HCT116 (cell line): ENCODE results near the gene SBNO2. TPM values are rescaled to one million over a fixed set of nuclear protein-coding genes. Genes with fewer than 3 reads are reported as not detected.
A peak's percentile ranks its signal among the peaks of the same experiment; 100 is the strongest.

ENCODE experiments used
- ATAC-seq: fragments of 200-7000 bp; cut with Tn5 transposase; 2 replicates; pipeline ENCODE4 v1.9.1; 2020; ENCODE audit warnings: mild to moderate bottlenecking, moderate library complexity
- BruUV-seq: library from RNA; stranded (reverse); fragments of 400-500 nt; replicated peaks from 2 replicates; lab custom pipeline; 2021; lab: Mats Ljungman, UMichigan
- CTCF ChIA-PET: fragments of 300-600 bp; sonication (Branson Sonifier 250); formaldehyde crosslinking; loops from one replicate; lab custom pipeline; 2021; ENCODE audit warnings: antibody characterized with exemption; lab: Charles Lee
- POLR2A ChIA-PET: fragments of 300-600, 350-600 bp; sonication (Branson Sonifier 250); formaldehyde crosslinking; loops from one replicate; lab custom pipeline; 2021; ENCODE audit warnings: antibody characterized with exemption; lab: Charles Lee
- RAD21 ChIA-PET, 2 experiments: fragments of 300-600 bp; sonication (Branson Sonifier 250); formaldehyde crosslinking; loops; one replicate each; lab custom pipeline; 2023; ENCODE audit warnings: low total read pairs in 2 of 2; ENCODE audit not compliant: uncharacterized antibody in 2 of 2, unreplicated experiment in 2 of 2, low non-redundant PET in 1 of 2; lab: Charles Lee
- DNase-seq: peaks from one replicate; pipeline ENCODE4 v3.0.0-alpha.2; 2010; ENCODE audit warnings: low read depth, low spot score
- H2AFZ ChIP-seq: fragments of 200-600 bp; shearing (Covaris generic), sonication (generic); 2 replicates; pipeline ENCODE4 v1.6.1; 2017; ENCODE audit warnings: low read depth, mixed run types, mixed read lengths, antibody characterized with exemption, low read length; ENCODE audit not compliant: poor library complexity, severe bottlenecking
- H3K27ac ChIP-seq: 2 replicates; pipeline ENCODE4 v1.5.1; 2012; ENCODE audit warnings: low read depth, low read length
- H3K27me3 ChIP-seq: fragments of 200-600 bp; sonication (generic); 2 replicates; pipeline ENCODE4 v1.6.1; 2016; ENCODE audit warnings: mixed run types, low read length, mixed read lengths; ENCODE audit not compliant: insufficient read depth
- H3K36me3 ChIP-seq, 2 experiments: fragments of 200-500 bp in 1 of 2; fragments of 200-600 bp in 1 of 2; sonication (Bioruptor generic) in 1 of 2; sonication (generic) in 1 of 2; 2 replicates each; pipeline versions ENCODE4 v1.5.1 to v1.6.1; 2014 to 2016; ENCODE audit warnings: low read length in 2 of 2, inconsistent platforms in 1 of 2, mixed read lengths in 1 of 2, mixed run types in 1 of 2; ENCODE audit not compliant: insufficient read depth in 2 of 2, control insufficient read depth in 1 of 2
- H3K4me1 ChIP-seq, 2 experiments: fragments of 200-600 bp in 1 of 2; sonication (generic) in 1 of 2; 2 replicates each; pipeline versions ENCODE4 v1.5.1 to v1.6.1; 2012 to 2017; ENCODE audit warnings: low read length in 2 of 2, inconsistent platforms in 1 of 2, mild to moderate bottlenecking in 1 of 2, mixed read lengths in 1 of 2, mixed run types in 1 of 2, moderate library complexity in 1 of 2; ENCODE audit not compliant: insufficient read depth in 2 of 2, control insufficient read depth in 1 of 2
- H3K4me2 ChIP-seq: fragments of 200-600 bp; sonication (generic); 2 replicates; pipeline ENCODE4 v1.6.1; 2017; ENCODE audit warnings: mixed run types, low read length, mixed read lengths
- H3K4me3 ChIP-seq, 2 experiments: fragments of 200-600 bp in 1 of 2; sonication (generic) in 1 of 2; replicated peaks in 1 of 2; 2 replicates each; pipeline ENCODE4 v1.5.1; 2011 to 2016; ENCODE audit warnings: low read length in 2 of 2, control low read depth in 1 of 2, low read depth in 1 of 2, mild to moderate bottlenecking in 1 of 2, mixed read lengths in 1 of 2, mixed run types in 1 of 2
- H3K79me2 ChIP-seq: fragments of 200-600 bp; sonication (generic); 2 replicates; pipeline ENCODE4 v1.6.1; 2017; ENCODE audit warnings: mild to moderate bottlenecking, mixed run types, low read length, moderate library complexity, mixed read lengths; ENCODE audit not compliant: insufficient read depth
- H3K9ac ChIP-seq: fragments of 200-600 bp; sonication (generic); 2 replicates; pipeline ENCODE4 v1.6.1; 2016; ENCODE audit warnings: low read length, mixed read lengths
- H3K9me2 ChIP-seq: fragments of 200-600 bp; sonication (generic), shearing (Covaris generic); 2 replicates; pipeline ENCODE4 v1.6.1; 2017; ENCODE audit warnings: mixed run types, mild to moderate bottlenecking, moderate library complexity; ENCODE audit not compliant: insufficient read depth
- H3K9me3 ChIP-seq, 2 experiments: fragments of 200-500 bp in 1 of 2; fragments of 200-600 bp in 1 of 2; sonication (Bioruptor generic) in 1 of 2; sonication (generic) in 1 of 2; 2 replicates each; pipeline ENCODE4 v1.6.1; 2014 to 2017; ENCODE audit warnings: low read length in 2 of 2, mixed read lengths in 2 of 2, inconsistent platforms in 1 of 2, low read depth in 1 of 2, mild to moderate bottlenecking in 1 of 2, mixed run types in 1 of 2, moderate library complexity in 1 of 2; ENCODE audit not compliant: control insufficient read depth in 1 of 2, insufficient read depth in 1 of 2
- H4K20me1 ChIP-seq: fragments of 200-600 bp; sonication (generic), shearing (Covaris generic); 2 replicates; pipeline ENCODE4 v1.6.1; 2017; ENCODE audit warnings: mixed run types, mild to moderate bottlenecking, moderate library complexity; ENCODE audit not compliant: insufficient read depth
- CBX3 ChIP-seq: IDR thresholded peaks from 2 replicates; pipeline ENCODE4 v1.6.1; 2012; ENCODE audit warnings: low read depth
- EGR1 ChIP-seq: IDR thresholded peaks from 2 replicates; pipeline ENCODE4 v1.6.1; 2012; ENCODE audit warnings: low read depth
- EZH2 ChIP-seq: fragments of 200-600 bp; sonication (generic); IDR thresholded peaks from 2 replicates; pipeline ENCODE4 v1.6.1; 2017; ENCODE audit warnings: antibody characterized with exemption, mixed run types
- EZH2phosphoT487 ChIP-seq: fragments of 200-600 bp; IDR thresholded peaks from 2 replicates; pipeline ENCODE4 v1.6.1; 2018; ENCODE audit warnings: antibody characterized with exemption, borderline replicate concordance
- FOSL1 ChIP-seq: IDR thresholded peaks from 2 replicates; pipeline ENCODE4 v1.6.1; 2012; ENCODE audit warnings: low read depth
- JUND ChIP-seq: IDR thresholded peaks from 2 replicates; pipeline ENCODE4 v1.6.1; 2012
- POLR2AphosphoS5 ChIP-seq: IDR thresholded peaks from 2 replicates; pipeline ENCODE4 v1.6.1; 2011; ENCODE audit warnings: mild to moderate bottlenecking, low read depth, low read length, moderate library complexity
- SP1 ChIP-seq: IDR thresholded peaks from 2 replicates; pipeline ENCODE4 v1.6.1; 2012; ENCODE audit warnings: low read depth
- SRF ChIP-seq: IDR thresholded peaks from 2 replicates; pipeline ENCODE4 v1.6.1; 2012; ENCODE audit warnings: low read depth
- ZNF274 ChIP-seq: fragments of 200-500 bp; sonication (Bioruptor generic); IDR thresholded peaks from 2 replicates; pipeline ENCODE4 v1.6.1; 2014; ENCODE audit warnings: mild to moderate bottlenecking, low read depth, low read length, inconsistent platforms
- intact Hi-C: fragments of 100-400 bp; cut with micrococcal nuclease; formaldehyde crosslinking; loops from 2 replicates; pipeline ENCODE4 v1.10.0; 2022
- total RNA-seq: library from RNA; stranded (reverse); gene quantifications from one replicate; pipeline ENCODE4 v1.2.1, GENCODE V29; 2021; ENCODE audit not compliant: unreplicated experiment
- TF ChIP-seq, protein P1 (sequence below): IDR thresholded peaks from 2 replicates; pipeline ENCODE4 v1.6.1; 2012
- TF ChIP-seq, protein P2 (sequence below), 3 experiments: fragments of 200-600 bp in 1 of 3; sonication (generic) in 1 of 3; IDR thresholded peaks in 2 of 3; conservative IDR thresholded peaks in 1 of 3; 2 replicates each; pipeline ENCODE4 v1.5.1; 2012 to 2017; ENCODE audit warnings: low read depth in 2 of 3, low read length in 2 of 3, antibody characterized with exemption in 1 of 3, borderline replicate concordance in 1 of 3, control low read depth in 1 of 3, mild to moderate bottlenecking in 1 of 3, mixed read lengths in 1 of 3, mixed run types in 1 of 3, moderate library complexity in 1 of 3; ENCODE audit not compliant: insufficient read depth in 1 of 3

The SBNO2 gene
- total RNA-seq, 1 experiment from 2014 or later, result 66.4 TPM

DNA sequence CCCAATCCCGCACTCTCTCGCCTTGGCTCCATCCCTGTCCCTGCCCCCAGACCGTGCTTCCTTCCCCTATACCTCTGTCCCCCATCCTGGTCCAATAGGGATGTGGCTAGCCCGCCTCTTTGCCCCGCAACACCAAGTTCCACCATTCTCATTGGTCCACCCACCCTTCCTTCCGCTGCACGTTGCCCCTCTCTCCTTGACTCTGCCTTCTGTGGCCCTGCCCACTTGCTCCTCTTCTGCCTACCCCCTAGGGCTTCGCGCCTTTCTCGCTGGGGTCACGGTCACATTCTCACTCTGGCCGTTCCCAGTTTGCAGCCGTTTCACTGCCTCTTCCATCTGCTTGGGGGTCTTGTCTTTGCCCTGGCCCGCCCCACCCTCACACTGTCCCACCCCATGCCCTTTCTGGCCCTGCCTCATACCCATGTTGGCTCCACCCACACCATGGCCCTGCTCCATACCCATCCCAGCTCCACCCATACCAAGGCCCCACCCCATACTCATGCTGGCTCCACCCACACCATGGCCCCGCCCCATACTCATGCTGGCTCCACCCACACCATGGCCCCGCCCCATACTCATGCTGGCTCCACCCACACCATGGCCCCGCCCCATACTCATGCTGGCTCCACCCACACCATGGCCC is 111.6 kb downstream of the SBNO2 start:
- Histone ChIP-seq H3K4me3 (no peak overlapping the region), H3K27ac (peak overlapping the region; percentile 100; the same call in 1 of the 2 replicates), H3K9me2 (no peaks in the 10 kb centered on the region), H3K4me1 (peaks cover 30 to 50% of the 10 kb centered on the region in 2 experiments), H3K4me2 (no peak overlapping the region), H3K36me3 (no peaks in the 10 kb centered on the region), H3K27me3 (no peaks in the 10 kb centered on the region), H3K79me2 (peaks cover 12% of the 10 kb centered on the region; the same call in 1 of the 2 replicates), H3K9ac (peak overlapping the region; percentile 3; the same call in 1 of the 2 replicates), H2AFZ (no peak overlapping the region), H3K9me3 (no peaks in the 10 kb centered on the region), H4K20me1 (no peaks in the 10 kb centered on the region)
- ATAC-seq (0 out of 2 replicates have a peak, but pooled peaks have one; percentile 16), DNase-seq (no peak)
- ChIA-PET RAD21 (interaction anchor here in 1 of 2 experiments (0.6 kb wide), 1 partner anchor 43 kb away, joined by 4 read pairs; no protein-coding TSS in a partner anchor), CTCF (interaction anchor here (0.6 to 0.7 kb wide), 2 partner anchors 105 to 130 kb away, joined by 3 to 6 read pairs; no protein-coding TSS in a partner anchor), POLR2A (interaction anchor here (0.6 to 1.1 kb wide), 2 partner anchors 42 to 43 kb away, joined by 3 read pairs; partner anchors contain the start of gene GPX4)
- intact Hi-C loops, result loop anchor here (5.0 kb wide), 1 partner anchor 40 kb away; the partner anchor contains the start of gene GPX4
- no TSS peak for BruUV-seq
- TF ChIP-seq EZH2 (no peak), POLR2AphosphoS5 (no peak), SP1 (no peak), ZNF274 (no peak), JUND (no peak), SRF (no peak), EZH2phosphoT487 (no peak), EGR1 (no peak), CBX3 (no peak), FOSL1 (no peak)
- TF ChIP-seq, protein P1, sequence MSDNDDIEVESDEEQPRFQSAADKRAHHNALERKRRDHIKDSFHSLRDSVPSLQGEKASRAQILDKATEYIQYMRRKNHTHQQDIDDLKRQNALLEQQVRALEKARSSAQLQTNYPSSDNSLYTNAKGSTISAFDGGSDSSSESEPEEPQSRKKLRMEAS, result no peak
- TF ChIP-seq, protein P2, sequence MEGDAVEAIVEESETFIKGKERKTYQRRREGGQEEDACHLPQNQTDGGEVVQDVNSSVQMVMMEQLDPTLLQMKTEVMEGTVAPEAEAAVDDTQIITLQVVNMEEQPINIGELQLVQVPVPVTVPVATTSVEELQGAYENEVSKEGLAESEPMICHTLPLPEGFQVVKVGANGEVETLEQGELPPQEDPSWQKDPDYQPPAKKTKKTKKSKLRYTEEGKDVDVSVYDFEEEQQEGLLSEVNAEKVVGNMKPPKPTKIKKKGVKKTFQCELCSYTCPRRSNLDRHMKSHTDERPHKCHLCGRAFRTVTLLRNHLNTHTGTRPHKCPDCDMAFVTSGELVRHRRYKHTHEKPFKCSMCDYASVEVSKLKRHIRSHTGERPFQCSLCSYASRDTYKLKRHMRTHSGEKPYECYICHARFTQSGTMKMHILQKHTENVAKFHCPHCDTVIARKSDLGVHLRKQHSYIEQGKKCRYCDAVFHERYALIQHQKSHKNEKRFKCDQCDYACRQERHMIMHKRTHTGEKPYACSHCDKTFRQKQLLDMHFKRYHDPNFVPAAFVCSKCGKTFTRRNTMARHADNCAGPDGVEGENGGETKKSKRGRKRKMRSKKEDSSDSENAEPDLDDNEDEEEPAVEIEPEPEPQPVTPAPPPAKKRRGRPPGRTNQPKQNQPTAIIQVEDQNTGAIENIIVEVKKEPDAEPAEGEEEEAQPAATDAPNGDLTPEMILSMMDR (IDR thresholded peaks at IDR 0.05 in 2 of 3, conservative IDR thresholded peaks at IDR 0.05 in 1 of 3; ENCODE audit: borderline replicate concordance in 1 of 3, insufficient read depth in 1 of 3, low read depth in 2 of 3, low read length in 2 of 3), result no peak
